Daoy (cell line): ENCODE results near the gene DPYSL5. TPM values are rescaled to one million over a fixed set of nuclear protein-coding genes. Genes with fewer than 3 reads are reported as not detected.

ENCODE experiments used
- DNase-seq: peaks from one replicate; pipeline ENCODE4 v3.0.0-alpha.2; 2015; ENCODE audit warnings: low read depth
- total RNA-seq: library from RNA; depleted of rRNA; stranded (reverse); fragments of >200 nt; shearing (Covaris generic); gene quantifications from 2 replicates; pipeline ENCODE4 v1.2.3, GENCODE V29; 2014

The DPYSL5 gene
- total RNA-seq, 1 experiment from 2014 or later: 1.9 TPM

GRCh38 chr2:26932974-26933373 is 85.0 kb downstream of the DPYSL5 start:
- DNase-seq: no peak

DNA sequence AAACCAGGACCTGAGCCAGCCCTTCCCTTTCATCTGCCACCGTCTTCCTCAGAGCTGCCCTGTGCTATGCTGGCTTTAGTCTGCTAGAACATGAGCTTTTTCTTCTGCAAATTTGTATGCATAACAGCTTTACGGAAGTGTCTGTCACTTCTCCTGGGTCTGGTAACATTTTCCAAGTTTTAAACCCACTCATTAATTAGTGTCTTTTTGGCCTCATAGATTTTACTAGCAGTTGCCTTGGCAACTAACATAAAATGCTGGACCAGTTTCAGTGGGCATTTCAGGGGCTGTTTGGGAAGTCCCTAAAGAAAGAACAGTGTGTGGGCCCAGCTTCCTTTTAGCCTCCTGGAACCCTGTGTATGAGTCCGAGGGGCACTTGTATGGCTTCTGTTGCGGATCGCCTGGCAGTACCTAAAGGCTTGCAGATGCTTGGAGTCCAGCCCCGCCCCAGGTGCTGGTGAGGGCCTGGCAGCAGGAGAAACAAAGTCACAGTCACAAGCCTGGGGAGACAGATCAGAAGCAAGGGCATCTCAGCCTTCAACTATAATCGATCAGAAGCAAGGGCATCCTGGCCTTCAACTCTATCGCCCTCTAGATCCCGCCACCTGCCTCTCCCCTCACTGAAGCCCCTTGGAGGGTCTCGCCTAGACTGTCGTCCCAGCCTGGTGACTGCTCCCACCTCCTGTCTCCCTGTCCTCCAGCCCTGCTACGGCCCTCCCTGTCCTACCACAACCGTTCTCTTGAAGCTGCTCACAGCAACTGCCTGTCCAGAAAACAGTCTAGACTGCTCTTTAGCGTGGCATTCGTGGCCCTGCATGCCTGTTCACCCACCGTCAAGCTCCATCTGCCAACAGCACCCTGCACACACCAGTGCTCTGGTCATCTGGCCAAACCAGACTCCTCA is 85.8 kb downstream of the DPYSL5 start:
- no peak for DNase-seq

- DNase-seq: no peak
Observed at GRCh38 chr2:26934335-26934724, 86.4 kb downstream of the DPYSL5 start.

DNA sequence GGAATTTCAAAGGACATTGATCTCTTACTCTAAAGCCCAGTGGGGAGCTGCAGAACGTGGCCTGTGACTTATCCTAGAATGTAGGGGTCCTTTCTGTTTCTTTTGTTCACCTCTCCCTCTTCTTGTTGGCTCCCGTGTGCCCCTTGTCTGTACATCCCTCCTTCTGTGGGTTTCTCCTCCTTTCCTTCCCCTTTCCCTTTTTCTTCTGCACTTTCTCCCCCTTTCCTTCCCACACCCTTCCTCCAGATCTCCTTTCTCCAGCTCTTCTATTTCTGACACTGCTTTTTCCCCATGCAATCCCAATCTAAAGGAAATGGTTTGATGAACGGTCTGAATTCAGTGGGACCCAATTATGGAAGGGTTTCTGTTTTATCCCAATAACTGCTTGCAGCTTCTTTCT is 87.1 kb downstream of the DPYSL5 start:
- no peak for DNase-seq

- no peak for DNase-seq
Observed at GRCh38 chr2:26936855-26937254, 88.9 kb downstream of the DPYSL5 start.

DNA sequence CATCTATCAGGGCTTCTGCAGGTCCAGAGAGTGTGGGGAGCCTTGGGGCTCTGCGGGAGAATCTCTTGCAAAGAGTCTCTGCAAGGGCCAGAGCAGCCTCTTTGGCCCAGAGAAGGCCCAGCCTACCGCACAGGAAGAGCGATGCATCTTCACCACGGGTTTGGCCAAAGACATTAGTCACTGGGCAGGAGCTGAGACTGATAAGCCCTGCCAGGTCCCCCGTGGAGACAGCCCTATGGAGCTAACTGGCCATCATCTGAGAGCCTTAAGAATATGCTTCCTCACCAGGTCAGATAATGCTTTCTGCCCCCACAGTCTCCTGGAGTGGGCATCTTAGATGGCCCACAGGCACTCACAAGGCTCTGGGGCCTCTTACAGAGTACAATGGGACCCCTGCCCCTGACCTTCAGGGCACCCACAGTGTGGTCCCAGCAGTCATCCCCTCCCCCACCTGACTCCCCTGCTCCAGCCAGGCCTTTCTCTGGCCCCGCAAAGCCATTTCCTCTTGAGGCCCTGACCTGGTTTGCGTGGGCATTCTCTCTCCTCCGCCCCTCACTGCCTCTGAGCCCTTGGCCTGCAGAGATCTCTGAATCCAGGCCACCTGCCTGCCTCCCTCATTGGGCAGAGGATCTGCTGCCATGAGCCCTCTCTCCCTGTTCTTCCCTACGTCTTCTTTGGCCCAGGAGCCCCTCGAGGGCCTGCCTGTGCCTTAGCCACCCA is 90.6 kb downstream of the DPYSL5 start:
- DNase-seq: no peak

GRCh38 chr2:26940001-26940400 is 92.1 kb downstream of the DPYSL5 start:
- no peak for DNase-seq

- DNase-seq: peak; percentile 74
Observed at GRCh38 chr2:26941486-26941885, 93.6 kb downstream of the DPYSL5 start.

DNA sequence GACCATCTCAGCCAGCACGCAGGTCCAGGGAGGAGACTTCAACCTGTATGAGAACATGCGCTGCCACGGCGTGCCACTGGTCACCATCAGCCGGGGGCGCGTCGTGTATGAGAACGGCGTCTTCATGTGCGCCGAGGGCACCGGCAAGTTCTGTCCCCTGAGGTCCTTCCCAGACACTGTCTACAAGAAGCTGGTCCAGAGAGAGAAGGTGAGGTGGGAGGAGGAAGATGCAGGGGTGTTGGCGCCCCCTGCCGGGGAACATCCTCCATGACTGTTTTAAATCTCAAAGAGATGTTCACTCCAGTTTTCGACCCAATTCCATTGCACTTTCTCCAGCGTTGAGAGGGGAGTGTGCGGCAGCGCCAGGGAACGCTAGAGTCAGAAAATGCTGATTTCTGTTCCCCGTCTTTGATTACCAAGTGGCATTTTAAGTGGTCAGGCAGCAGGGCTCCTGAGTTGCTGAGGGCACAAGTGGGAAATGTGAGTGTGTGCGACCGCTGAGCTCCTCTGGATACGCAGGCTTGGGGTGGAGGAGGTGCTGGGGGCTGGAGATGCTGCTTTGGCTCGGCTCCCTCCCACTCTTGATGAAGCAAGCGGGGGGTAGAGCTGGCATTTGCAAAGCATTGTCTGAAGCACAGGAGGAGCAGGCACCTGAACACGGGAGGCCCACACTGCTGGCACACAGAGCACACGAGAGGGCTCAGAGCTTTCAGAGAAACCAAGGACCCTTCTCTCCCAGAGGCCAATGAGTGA is 94.8 kb downstream of the DPYSL5 start:
- peak; percentile 67 for DNase-seq

GRCh38 chr2:26945991-26946750 is 98.2 kb downstream of the DPYSL5 start:
- DNase-seq: no peak

GRCh38 chr2:26946841-26947784 is 99.2 kb downstream of the DPYSL5 start:
- peak; percentile 83 for DNase-seq

GRCh38 chr2:26948800-26949199 is 100.9 kb downstream of the DPYSL5 start:
- DNase-seq: no peak

- no peak for DNase-seq
Observed at GRCh38 chr2:26950246-26950645, 102.3 kb downstream of the DPYSL5 start.

DNA sequence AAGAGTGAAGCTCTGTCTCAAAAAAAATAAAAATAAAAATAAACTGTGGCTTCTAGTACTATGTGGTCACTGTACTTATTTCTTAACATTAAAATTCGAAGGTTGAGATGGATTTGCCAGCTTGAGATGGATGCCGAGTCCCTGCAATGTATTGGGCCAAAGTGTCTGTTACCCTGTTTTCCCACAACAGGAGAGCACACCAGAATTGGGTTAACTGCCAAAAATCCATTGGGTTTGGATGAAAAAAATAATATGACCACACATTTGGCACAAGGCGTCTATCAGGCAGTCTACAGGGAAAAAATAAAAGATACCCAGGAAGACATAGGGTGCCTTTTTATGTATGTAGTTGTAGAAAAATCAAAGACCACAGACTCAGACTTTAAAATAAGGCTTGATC is 103.3 kb downstream of the DPYSL5 start:
- DNase-seq: no peak

- no peak for DNase-seq
Observed at GRCh38 chr2:26952374-26952773, 104.4 kb downstream of the DPYSL5 start.

GRCh38 chr2:26954135-26954534 is 106.2 kb downstream of the DPYSL5 start:
- no peak for DNase-seq

DNA sequence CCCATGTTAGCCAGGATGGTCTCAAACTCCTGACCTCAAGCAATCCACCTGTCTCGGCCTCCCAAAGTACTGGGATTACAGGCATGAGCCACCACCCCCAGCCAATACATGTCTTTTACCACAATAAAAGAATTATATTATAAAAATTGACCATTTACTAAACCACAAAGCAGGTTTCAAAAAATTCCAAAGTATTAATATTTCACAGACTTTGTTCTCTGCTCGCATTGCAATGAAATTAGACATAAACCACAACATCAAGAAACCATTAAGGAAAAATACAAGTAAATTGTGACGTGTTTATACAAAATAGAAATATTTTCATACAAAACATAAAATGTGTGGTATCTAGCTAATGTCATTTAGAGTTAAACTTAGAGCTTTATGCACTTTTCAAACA is 109.1 kb downstream of the DPYSL5 start:
- DNase-seq: no peak

DNA sequence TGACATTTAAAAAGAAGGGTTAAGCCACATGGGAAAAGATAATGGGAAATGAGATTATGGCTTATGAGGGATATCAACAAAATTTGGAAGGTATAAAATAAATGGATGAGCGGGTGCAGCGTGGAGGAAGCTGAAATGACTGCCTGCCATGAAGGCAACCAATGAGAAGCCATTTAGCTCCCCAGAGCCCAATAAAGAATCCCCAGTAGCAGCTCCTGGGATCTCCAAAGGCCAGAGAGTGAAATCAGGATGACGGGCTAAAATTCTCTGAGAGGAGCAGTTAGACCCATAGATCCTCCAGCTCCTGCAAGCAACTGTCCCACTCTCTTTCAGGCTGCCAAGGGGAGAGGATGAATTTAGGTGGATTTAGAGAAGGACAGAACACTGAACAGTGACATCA is 109.6 kb downstream of the DPYSL5 start:
- DNase-seq: no peak

- no peak for DNase-seq
Observed at GRCh38 chr2:26959331-26959730, 111.4 kb downstream of the DPYSL5 start.

GRCh38 chr2:26964446-26965130 is 116.7 kb downstream of the DPYSL5 start:
- DNase-seq: no peak
